Measurements from ENCODE around the gene PTGIS. TPM values are rescaled to one million over a fixed set of nuclear protein-coding genes. Genes with fewer than 3 reads are reported as not detected.

Gene PTGIS
- polyA plus RNA-seq, 2 of the 4 experiments (the other 2 are of a cell fraction): 0.03 to 0.04 TPM

DNA sequence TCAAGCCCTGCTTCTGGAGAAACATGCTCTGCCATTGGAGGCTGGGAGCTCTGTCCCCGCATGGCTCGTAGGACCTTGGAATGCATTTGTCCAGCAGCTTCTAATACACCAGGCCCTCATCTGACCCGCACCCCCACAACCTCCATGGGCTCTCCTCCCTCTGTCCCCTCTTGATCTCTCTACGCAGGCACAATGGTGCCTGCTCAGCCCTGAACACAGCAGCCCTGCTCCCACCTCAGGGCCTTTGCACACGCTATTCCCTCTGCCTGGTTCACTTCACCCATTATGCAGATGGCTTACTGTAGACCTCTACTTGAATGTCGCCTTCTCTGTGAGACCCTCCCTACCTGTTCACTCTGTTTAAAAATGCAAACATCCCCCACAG is 27.0 kb upstream of the PTGIS start:
- POLR2A ChIA-PET: no interaction called here
- Histone ChIP-seq H3K27ac (peak overlapping the region; percentile 53 to 78; a peak in 5 of 6 replicates), H3K9me3 (no peaks in the 10 kb centered on the region), H3K4me3 (no peak overlapping the region), H3K4me1 (peaks cover 37% of the 10 kb centered on the region), H3K4me2 (peak overlapping the region; percentile 38; the same call in 2 of the 3 replicates)
- FAIRE-seq: no peak
- ATAC-seq: no peak
- TF ChIP-seq HOXB13 (CRISPR knock-in tag; IDR thresholded peaks at IDR 0.05; ENCODE audit: low read depth) (no peak), BHLHE40 (IDR thresholded peaks at IDR 0.05; ENCODE audit: low read depth, low read length) (no peak)
- CTCF ChIA-PET: interaction anchor here (1.0 to 8.8 kb wide), 7 partner anchors 8 to 53 kb away, joined by 4 to 83 read pairs (median 12); no protein-coding TSS in a partner anchor
- no peak for DNase-seq (ENCODE audit: low read depth in 1 of 2, low spot score in 1 of 2)
- 93% methylated on average over 5 of the region's 6 CpGs for WGBS (ENCODE audit: missing lambda C conversion rate)

DNA sequence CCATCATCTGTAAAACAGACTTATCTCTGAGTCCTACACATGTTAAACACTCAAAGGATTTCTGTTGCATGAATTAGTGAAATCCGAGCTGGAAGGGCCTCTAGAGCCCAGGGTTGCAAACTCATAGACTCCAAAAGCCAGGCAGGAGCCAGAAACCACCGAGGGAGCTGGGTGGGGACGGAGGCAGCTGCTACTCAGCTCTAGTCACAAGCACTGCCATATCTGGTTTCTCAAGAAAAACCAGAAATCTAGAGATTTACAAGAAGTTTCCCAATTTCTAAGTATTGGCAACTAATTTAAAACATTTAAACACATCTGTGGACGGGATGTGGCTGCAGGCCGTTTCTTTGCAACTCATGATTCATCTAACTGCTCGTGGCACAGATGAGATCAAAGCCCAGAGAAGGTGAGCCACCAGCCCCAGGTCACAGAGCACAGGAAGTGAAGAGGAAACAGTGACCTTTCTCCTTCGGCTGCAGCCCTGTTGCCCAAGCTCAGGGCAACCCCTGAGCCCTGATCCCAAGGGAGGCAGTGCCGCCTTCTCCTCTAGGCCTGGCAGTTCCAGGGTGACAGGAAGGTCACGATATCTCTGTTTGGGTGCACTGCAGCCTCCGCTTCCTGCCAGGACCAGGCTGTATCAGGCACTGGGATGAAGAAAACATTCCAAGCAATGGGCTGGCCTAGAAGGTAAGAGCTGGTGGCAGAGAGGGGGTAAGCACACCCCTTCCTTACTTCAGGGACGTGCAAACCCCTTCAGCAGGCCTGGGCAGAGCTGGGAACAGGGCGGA is 26.4 kb upstream of the PTGIS start:
- FAIRE-seq: no peak
- 42% methylated on average over 12 of the region's 12 CpGs for WGBS (ENCODE audit: missing lambda C conversion rate)
- no peak overlapping the region for H3K4me3 ChIP-seq
- H3K9me3 ChIP-seq: no peaks in the 10 kb centered on the region
- peak overlapping the region; percentile 38; the same call in 2 of the 3 replicates for H3K4me2 ChIP-seq
- POLR2A ChIA-PET: no interaction called here
- TF ChIP-seq FOXS1 (CRISPR knock-in tag; IDR thresholded peaks at IDR 0.05): no peak
- TF ChIP-seq RCOR1 (IDR thresholded peaks at IDR 0.05; ENCODE audit: low read depth, low read length): no peak
- TF ChIP-seq JUN (IDR thresholded peaks at IDR 0.05): peak in 1 of 2 experiments; percentile 56; a peak in 2 of 5 replicates
- TF ChIP-seq POLR2AphosphoS2 (conservative IDR thresholded peaks at IDR 0.05; ENCODE audit: low read length): no peak
- no peak for TF ChIP-seq SREBF2 (IDR thresholded peaks at IDR 0.05)
- no peak for TF ChIP-seq HEYL (CRISPR knock-in tag; IDR thresholded peaks at IDR 0.05)
- peak; percentile 16; the same call in 1 of the 2 replicates for TF ChIP-seq ESRRA (IDR thresholded peaks at IDR 0.05; ENCODE audit: borderline replicate concordance, low read length)
- peak; percentile 82 for TF ChIP-seq ZFP36 (IDR thresholded peaks at IDR 0.05; ENCODE audit: borderline replicate concordance, partially characterized antibody)
- TF ChIP-seq, protein P1, sequence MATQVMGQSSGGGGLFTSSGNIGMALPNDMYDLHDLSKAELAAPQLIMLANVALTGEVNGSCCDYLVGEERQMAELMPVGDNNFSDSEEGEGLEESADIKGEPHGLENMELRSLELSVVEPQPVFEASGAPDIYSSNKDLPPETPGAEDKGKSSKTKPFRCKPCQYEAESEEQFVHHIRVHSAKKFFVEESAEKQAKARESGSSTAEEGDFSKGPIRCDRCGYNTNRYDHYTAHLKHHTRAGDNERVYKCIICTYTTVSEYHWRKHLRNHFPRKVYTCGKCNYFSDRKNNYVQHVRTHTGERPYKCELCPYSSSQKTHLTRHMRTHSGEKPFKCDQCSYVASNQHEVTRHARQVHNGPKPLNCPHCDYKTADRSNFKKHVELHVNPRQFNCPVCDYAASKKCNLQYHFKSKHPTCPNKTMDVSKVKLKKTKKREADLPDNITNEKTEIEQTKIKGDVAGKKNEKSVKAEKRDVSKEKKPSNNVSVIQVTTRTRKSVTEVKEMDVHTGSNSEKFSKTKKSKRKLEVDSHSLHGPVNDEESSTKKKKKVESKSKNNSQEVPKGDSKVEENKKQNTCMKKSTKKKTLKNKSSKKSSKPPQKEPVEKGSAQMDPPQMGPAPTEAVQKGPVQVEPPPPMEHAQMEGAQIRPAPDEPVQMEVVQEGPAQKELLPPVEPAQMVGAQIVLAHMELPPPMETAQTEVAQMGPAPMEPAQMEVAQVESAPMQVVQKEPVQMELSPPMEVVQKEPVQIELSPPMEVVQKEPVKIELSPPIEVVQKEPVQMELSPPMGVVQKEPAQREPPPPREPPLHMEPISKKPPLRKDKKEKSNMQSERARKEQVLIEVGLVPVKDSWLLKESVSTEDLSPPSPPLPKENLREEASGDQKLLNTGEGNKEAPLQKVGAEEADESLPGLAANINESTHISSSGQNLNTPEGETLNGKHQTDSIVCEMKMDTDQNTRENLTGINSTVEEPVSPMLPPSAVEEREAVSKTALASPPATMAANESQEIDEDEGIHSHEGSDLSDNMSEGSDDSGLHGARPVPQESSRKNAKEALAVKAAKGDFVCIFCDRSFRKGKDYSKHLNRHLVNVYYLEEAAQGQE (IDR thresholded peaks at IDR 0.05): no peak
- TF ChIP-seq, protein P2, sequence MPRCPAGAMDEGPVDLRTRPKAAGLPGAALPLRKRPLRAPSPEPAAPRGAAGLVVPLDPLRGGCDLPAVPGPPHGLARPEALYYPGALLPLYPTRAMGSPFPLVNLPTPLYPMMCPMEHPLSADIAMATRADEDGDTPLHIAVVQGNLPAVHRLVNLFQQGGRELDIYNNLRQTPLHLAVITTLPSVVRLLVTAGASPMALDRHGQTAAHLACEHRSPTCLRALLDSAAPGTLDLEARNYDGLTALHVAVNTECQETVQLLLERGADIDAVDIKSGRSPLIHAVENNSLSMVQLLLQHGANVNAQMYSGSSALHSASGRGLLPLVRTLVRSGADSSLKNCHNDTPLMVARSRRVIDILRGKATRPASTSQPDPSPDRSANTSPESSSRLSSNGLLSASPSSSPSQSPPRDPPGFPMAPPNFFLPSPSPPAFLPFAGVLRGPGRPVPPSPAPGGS (IDR thresholded peaks at IDR 0.05): no peak
- no peak for TF ChIP-seq HDAC2 (IDR thresholded peaks at IDR 0.05)
- CTCF ChIA-PET: interaction anchor here (0.5 to 8.8 kb wide), 8 partner anchors 8 to 265 kb away, joined by 3 to 83 read pairs (median 8); no protein-coding TSS in a partner anchor
- peaks cover 37% of the 10 kb centered on the region for H3K4me1 ChIP-seq
- peak overlapping the region; percentile 53 to 78 for H3K27ac ChIP-seq
- no peak for DNase-seq (ENCODE audit: low read depth in 1 of 2, low spot score in 1 of 2)
- ATAC-seq: peak; percentile 30 to 58; a peak in 4 of 6 replicates

DNA sequence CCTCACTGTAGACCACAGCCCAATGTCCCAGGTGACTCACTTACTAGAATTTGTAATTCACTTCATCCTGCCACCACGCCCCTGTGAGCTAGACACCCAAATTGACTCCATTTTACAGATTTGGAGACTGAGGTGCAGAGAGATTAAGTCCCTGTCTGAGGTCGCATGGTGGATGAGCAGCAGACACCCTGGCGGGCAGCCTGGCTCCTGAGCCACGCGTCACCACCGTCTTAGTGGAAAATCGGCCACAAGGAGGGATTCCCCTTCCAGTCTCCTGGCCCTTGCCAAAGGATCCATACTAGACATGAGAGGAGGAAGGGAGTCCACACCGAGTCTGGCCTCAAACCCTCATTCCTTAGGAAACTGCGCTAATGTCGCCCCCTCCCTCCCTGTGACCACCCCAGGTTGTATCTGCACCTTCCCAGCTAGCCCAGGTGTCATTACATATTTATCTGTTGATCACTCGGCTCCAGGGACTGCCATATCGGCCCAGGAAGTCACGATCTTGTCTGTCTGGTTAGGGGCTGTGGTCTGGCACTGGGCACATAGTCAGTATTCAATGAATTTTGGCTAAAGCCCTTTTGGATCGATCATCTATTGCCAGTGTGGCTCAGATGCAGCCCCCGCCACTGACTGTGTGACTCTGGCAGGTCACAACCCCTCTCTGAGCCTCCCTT is 25.7 kb upstream of the PTGIS start:
- Histone ChIP-seq H3K27ac (peak overlapping the region; percentile 53 to 78; a peak in 5 of 6 replicates), H3K4me2 (peak overlapping the region; percentile 38; the same call in 1 of the 3 replicates), H3K9me3 (no peaks in the 10 kb centered on the region), H3K4me3 (no peak overlapping the region), H3K4me1 (peaks cover 37% of the 10 kb centered on the region)
- FAIRE-seq (no peak), ATAC-seq (no peak), DNase-seq (ENCODE audit: low read depth in 1 of 2, low spot score in 1 of 2) (no peak)
- WGBS (ENCODE audit: missing lambda C conversion rate): 87% methylated on average over 15 of the region's 15 CpGs
- ChIA-PET POLR2A (no interaction called here), CTCF (interaction anchor here (0.5 to 8.8 kb wide), 6 partner anchors 8 to 264 kb away, joined by 3 to 83 read pairs (median 8); no protein-coding TSS in a partner anchor)
- no peak for TF ChIP-seq JUNB (IDR thresholded peaks at IDR 0.05)
